HG03025 (cell line): ENCODE measurements around the gene TRIM64C.
"Not testable (repeated sequence)": the region's sequence is repeated elsewhere in the genome, so short reads cannot be mapped to it uniquely, and the experiment has no call there.

Experiments used
- ATAC-seq: cut with Tn5 transposase; IDR thresholded peaks from one replicate; pipeline ENCODE4 v1.9.1; 2021; ENCODE audit warnings: mild to moderate bottlenecking, moderate library complexity; ENCODE audit not compliant: unreplicated experiment, low FRiP score

Gene TRIM64C, protein sequence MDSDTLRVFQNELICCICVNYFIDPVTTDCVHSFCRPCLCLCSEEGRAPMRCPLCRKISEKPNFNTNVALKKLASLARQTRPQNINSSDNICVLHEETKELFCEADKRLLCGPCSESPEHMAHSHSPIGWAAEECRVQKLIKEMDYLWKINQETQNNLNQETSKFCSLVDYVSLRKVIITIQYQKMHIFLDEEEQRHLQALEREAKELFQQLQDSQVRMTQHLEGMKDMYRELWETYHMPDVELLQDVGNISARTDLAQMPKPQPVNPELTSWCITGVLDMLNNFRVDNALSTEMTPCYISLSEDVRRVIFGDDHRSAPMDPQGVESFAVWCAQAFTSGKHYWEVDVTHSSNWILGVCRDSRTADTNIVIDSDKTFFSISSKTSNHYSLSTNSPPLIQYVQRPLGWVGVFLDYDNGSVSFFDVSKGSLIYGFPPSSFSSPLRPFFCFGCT

DNA sequence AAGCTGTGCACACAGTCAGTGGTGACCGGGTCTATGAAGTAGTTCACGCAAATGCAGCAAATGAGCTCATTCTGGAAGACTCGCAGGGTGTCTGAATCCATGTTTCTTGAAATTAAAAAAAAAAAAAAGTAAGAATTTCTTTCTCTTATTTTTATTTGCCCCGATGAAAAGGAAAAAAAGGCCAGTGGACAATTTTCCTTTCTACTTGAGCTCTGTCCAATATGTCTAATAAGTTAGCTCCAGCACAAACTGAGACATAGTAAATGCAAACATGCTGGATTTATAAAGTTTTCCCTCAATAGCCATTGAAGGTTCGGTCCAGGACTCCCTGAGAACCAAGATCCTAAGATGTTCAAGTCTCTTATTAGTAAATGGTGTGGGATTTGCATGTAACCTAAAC lies at the start of gene TRIM64C:
TRIM64C (minus strand) TSS at position 101 of the 400 bp plus-strand sequence; CDS start at position 101, 0 bp downstream.
- not testable (repeated sequence) for ATAC-seq

DNA sequence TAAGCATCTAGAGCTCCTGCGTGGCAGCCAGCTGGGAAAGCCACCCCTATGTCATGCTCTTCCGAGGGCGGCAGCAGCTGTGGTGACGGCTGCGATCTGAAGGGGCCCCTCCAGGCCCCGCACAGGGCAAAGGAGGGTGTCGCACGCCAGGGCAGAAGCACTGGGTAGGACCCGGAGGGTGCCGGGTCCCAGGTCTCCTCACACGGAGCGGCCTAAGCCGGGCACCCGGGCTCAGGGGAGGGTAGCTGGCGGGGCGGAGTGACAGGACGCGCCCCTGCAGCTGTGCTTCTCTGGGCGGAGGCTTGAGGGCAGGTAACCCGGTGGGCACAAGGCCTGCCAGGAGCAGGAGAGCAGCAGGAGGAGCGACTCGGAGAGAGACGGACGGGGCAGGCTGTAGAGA lies 43.4 kb upstream of the TRIM64C start:
- ATAC-seq, result not testable (repeated sequence)

DNA sequence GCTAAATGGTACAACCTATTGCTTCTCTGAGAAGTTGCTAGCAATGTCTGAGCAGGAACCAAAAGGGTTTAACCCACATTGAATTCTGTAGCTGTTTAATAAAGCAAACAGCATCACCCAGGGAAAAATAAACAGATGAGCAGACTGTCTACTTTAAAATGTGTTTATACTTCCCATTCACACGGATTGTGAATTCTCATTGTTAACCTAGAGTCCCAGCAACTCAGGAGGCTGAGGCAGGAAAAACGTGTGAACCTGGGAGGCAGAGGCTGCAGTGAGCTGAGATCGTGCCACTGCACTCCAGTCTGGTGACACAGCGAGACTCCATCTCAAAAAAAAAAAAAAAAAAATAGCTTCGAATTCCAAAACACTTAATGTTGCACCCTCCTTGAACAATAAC lies 11.0 kb upstream of the TRIM64C start:
- ATAC-seq, result not testable (repeated sequence)

DNA sequence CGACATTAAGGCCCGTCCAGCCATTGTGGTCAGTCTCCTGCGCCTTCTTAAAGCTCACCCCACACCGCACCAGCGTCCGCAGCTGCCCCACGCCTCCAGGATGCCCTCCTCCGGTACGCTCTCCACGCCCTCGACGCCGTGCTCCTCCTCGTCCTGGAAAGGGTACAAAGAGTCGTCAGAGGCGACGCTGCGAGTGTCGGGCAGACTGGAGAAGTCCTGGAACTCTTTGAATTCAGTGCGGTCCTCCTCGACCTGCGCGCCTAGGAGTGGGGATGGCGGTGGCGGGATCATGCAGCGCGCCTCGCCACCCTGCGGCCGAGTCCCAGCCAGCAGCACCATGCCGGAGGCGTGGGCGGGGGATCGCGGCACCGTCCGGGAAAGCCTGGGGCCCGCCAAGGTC lies 9.1 kb downstream of the TRIM64C start:
- not testable (repeated sequence) for ATAC-seq

DNA sequence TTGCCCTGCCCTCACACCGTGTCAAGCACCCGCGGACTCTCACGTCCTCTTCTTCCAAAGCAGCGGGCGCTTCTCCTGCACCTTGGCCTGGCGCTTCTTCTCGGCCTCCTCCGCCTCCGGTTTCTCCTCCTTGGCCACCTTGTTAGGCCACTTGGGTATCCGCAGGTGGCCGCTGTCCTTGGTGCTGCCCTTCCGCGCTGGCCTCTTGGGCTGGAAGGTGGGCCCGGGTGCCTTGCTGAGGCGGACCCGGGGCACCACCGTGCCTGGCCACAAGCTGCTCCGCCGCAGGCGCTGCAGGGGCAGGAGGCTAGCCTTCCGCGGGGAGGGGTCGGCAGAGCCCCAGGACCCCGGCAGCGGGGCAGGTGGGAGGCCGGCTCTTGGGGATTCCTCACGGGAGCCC lies 10.7 kb downstream of the TRIM64C start:
- not testable (repeated sequence) for ATAC-seq

DNA sequence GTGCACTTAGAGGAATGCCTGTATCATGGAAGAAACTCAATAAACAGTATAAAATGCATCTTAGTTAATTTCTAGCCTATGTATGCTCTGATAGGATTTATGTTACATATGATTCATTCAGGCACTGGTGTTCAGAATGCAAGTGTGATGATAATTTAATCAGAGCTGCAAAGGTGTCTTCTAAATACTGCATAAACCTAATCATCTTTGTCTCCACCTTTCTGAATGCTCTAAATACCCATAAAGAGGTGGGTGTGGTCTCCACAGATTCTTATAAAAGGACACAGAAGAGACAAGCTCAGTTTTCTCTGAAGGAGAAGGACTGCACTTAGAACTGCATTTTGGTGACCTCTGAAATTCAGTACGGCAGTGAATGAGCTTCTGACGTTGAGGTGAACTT lies 30.4 kb downstream of the TRIM64C start, which contains the start of gene TRIM49B:
TRIM49B (plus strand) TSS at position 301 of the 400 bp plus-strand sequence. CDS start 2,777 bp downstream, outside the sequence.
- ATAC-seq, result not testable (repeated sequence)
